Adipocyte (in vitro differentiated cells): ENCODE measurements around the gene HMGXB4.

Source experiments
- DNase-seq: peaks from one replicate; pipeline ENCODE4 v3.0.0-alpha.2; 2015; ENCODE audit warnings: low read depth
- H3K27me3 ChIP-seq: replicated peaks from 2 replicates; pipeline ENCODE4 v1.7.0; 2013; ENCODE audit warnings: mild to moderate bottlenecking, low read length, moderate library complexity; ENCODE audit not compliant: control insufficient read depth, insufficient read depth
- H3K36me3 ChIP-seq: 2 replicates; pipeline ENCODE4 v1.7.0; 2013; ENCODE audit warnings: low read length, mild to moderate bottlenecking, moderate library complexity; ENCODE audit not compliant: control insufficient read depth, insufficient read depth, severe bottlenecking
- H3K4me1 ChIP-seq: 2 replicates; pipeline ENCODE4 v1.7.0; 2013; ENCODE audit warnings: mild to moderate bottlenecking, low read length, moderate library complexity; ENCODE audit not compliant: control insufficient read depth, insufficient read depth
- H3K4me3 ChIP-seq: 2 replicates; pipeline ENCODE4 v1.7.0; 2013; ENCODE audit warnings: mild to moderate bottlenecking, low read length, moderate library complexity
- H3K9ac ChIP-seq: 2 replicates; pipeline ENCODE4 v1.7.0; 2013; ENCODE audit warnings: mild to moderate bottlenecking, low read length, moderate library complexity
- H3K9me3 ChIP-seq: 2 replicates; pipeline ENCODE4 v1.7.0; 2013; ENCODE audit warnings: mild to moderate bottlenecking, low read length, moderate library complexity; ENCODE audit not compliant: control insufficient read depth

The HMGXB4 gene

GRCh38 chr22:35322893-35323292, 65.6 kb downstream of the HMGXB4 start:
- no peak overlapping the region for H3K9ac ChIP-seq
- no peak for DNase-seq
- no peaks in the 10 kb centered on the region for H3K4me1 ChIP-seq
- peaks cover 96% of the 10 kb centered on the region for H3K36me3 ChIP-seq
- H3K27me3 ChIP-seq = no peaks in the 10 kb centered on the region
- H3K9me3 ChIP-seq = no peaks in the 10 kb centered on the region
- no peak overlapping the region for H3K4me3 ChIP-seq

- Histone ChIP-seq H3K4me3 (no peak overlapping the region), H3K4me1 (no peaks in the 10 kb centered on the region), H3K9ac (no peak overlapping the region), H3K27me3 (no peaks in the 10 kb centered on the region), H3K9me3 (no peaks in the 10 kb centered on the region), H3K36me3 (peaks cover 96% of the 10 kb centered on the region)
- no peak for DNase-seq
Observed at GRCh38 chr22:35323305-35323704, 66.0 kb downstream of the HMGXB4 start.

- H3K4me1 ChIP-seq = no peaks in the 10 kb centered on the region
- H3K9me3 ChIP-seq = no peaks in the 10 kb centered on the region
- peaks cover 96% of the 10 kb centered on the region for H3K36me3 ChIP-seq
- no peak for DNase-seq
- H3K9ac ChIP-seq = no peak overlapping the region
- H3K4me3 ChIP-seq = no peak overlapping the region
- no peaks in the 10 kb centered on the region for H3K27me3 ChIP-seq
Observed at GRCh38 chr22:35324067-35324466, 66.8 kb downstream of the HMGXB4 start.

- no peaks in the 10 kb centered on the region for H3K9me3 ChIP-seq
- no peak overlapping the region for H3K9ac ChIP-seq
- no peak overlapping the region for H3K4me3 ChIP-seq
- no peak for DNase-seq
- no peaks in the 10 kb centered on the region for H3K27me3 ChIP-seq
- H3K4me1 ChIP-seq = no peaks in the 10 kb centered on the region
- H3K36me3 ChIP-seq = peaks cover 92% of the 10 kb centered on the region
Observed at GRCh38 chr22:35324762-35325161, 67.5 kb downstream of the HMGXB4 start.

GRCh38 chr22:35325209-35325608, 67.9 kb downstream of the HMGXB4 start:
- Histone ChIP-seq H3K4me1 (peaks cover 4% of the 10 kb centered on the region), H3K27me3 (no peaks in the 10 kb centered on the region), H3K9ac (no peak overlapping the region), H3K9me3 (no peaks in the 10 kb centered on the region), H3K36me3 (peaks cover 87% of the 10 kb centered on the region), H3K4me3 (no peak overlapping the region)
- DNase-seq = no peak

- H3K9me3 ChIP-seq = no peaks in the 10 kb centered on the region
Observed at GRCh38 chr22:35326854-35327562, 69.7 kb downstream of the HMGXB4 start.

GRCh38 chr22:35327690-35328471, 70.6 kb downstream of the HMGXB4 start:
- no peak for DNase-seq
- Histone ChIP-seq H3K27me3 (no peaks in the 10 kb centered on the region), H3K4me3 (no peak overlapping the region), H3K9me3 (no peaks in the 10 kb centered on the region), H3K9ac (no peak overlapping the region), H3K36me3 (peaks cover 90% of the 10 kb centered on the region), H3K4me1 (peaks cover 8% of the 10 kb centered on the region)

More at GRCh38 chr22:35326854-35327562, 69.7 kb downstream of the HMGXB4 start:
- no peak for DNase-seq
- Histone ChIP-seq H3K4me3 (no peak overlapping the region), H3K4me1 (peaks cover 8% of the 10 kb centered on the region), H3K9ac (no peak overlapping the region), H3K27me3 (no peaks in the 10 kb centered on the region), H3K36me3 (peaks cover 90% of the 10 kb centered on the region)

- Histone ChIP-seq H3K9ac (no peak overlapping the region), H3K27me3 (no peaks in the 10 kb centered on the region), H3K4me1 (peaks cover 8% of the 10 kb centered on the region), H3K9me3 (no peaks in the 10 kb centered on the region), H3K4me3 (no peak overlapping the region), H3K36me3 (peaks cover 90% of the 10 kb centered on the region)
- no peak for DNase-seq
Observed at GRCh38 chr22:35328472-35328885, 71.2 kb downstream of the HMGXB4 start.

- peaks cover 8% of the 10 kb centered on the region for H3K4me1 ChIP-seq
- peaks cover 90% of the 10 kb centered on the region for H3K36me3 ChIP-seq
- no peaks in the 10 kb centered on the region for H3K27me3 ChIP-seq
- no peak overlapping the region for H3K4me3 ChIP-seq
- no peak overlapping the region for H3K9ac ChIP-seq
- H3K9me3 ChIP-seq = no peaks in the 10 kb centered on the region
- DNase-seq = no peak
Observed at GRCh38 chr22:35329114-35329847, 72.0 kb downstream of the HMGXB4 start.

GRCh38 chr22:35330258-35330861, 73.1 kb downstream of the HMGXB4 start:
- Histone ChIP-seq H3K4me3 (no peak overlapping the region), H3K36me3 (peaks cover 90% of the 10 kb centered on the region), H3K27me3 (no peaks in the 10 kb centered on the region), H3K4me1 (peaks cover 8% of the 10 kb centered on the region), H3K9ac (peak overlapping the region; percentile 13), H3K9me3 (no peaks in the 10 kb centered on the region)
- no peak for DNase-seq

GRCh38 chr22:35332278-35332677, 75.0 kb downstream of the HMGXB4 start:
- Histone ChIP-seq H3K9ac (no peak overlapping the region), H3K36me3 (peaks cover 88% of the 10 kb centered on the region)

More at GRCh38 chr22:35332278-35332677, 75.0 kb downstream of the HMGXB4 start:
- no peak for DNase-seq
- Histone ChIP-seq H3K9me3 (no peaks in the 10 kb centered on the region), H3K27me3 (no peaks in the 10 kb centered on the region), H3K4me3 (no peak overlapping the region), H3K4me1 (peaks cover 8% of the 10 kb centered on the region)
